Muscle layer of duodenum (tissue), 2 donors: ENCODE results near the gene IL17RC.

Experiments
- H3K27ac ChIP-seq: one replicate; pipeline ENCODE4 v1.7.0; 2013; ENCODE audit warnings: mild to moderate bottlenecking, low read length
- H3K27me3 ChIP-seq: one replicate; pipeline ENCODE4 v1.7.0; 2013; ENCODE audit warnings: low read depth, mild to moderate bottlenecking, control low read depth, low read length
- H3K36me3 ChIP-seq, 2 donors: one replicate each; pipeline ENCODE4 v1.7.0; 2013; ENCODE audit warnings: low read length in 2 of 2, control low read depth in 1 of 2, mild to moderate bottlenecking in 1 of 2; ENCODE audit not compliant: insufficient read depth in 2 of 2, control insufficient read depth in 1 of 2
- H3K4me1 ChIP-seq, 2 donors: one replicate each; pipeline ENCODE4 v1.7.0; 2013; ENCODE audit warnings: low read length in 2 of 2, mild to moderate bottlenecking in 2 of 2, control low read depth in 1 of 2, moderate library complexity in 1 of 2; ENCODE audit not compliant: insufficient read depth in 2 of 2, control insufficient read depth in 1 of 2
- H3K4me3 ChIP-seq, 2 donors: one replicate each; pipeline ENCODE4 v1.7.0; 2013; ENCODE audit warnings: low read length in 2 of 2, low read depth in 1 of 2, mild to moderate bottlenecking in 1 of 2
- H3K9me3 ChIP-seq, 2 donors: one replicate each; pipeline ENCODE4 v1.7.0; 2013; ENCODE audit warnings: low read length in 2 of 2, control low read depth in 1 of 2, mild to moderate bottlenecking in 1 of 2; ENCODE audit not compliant: control insufficient read depth in 1 of 2
- donor health status: healthy.

Gene IL17RC

DNA sequence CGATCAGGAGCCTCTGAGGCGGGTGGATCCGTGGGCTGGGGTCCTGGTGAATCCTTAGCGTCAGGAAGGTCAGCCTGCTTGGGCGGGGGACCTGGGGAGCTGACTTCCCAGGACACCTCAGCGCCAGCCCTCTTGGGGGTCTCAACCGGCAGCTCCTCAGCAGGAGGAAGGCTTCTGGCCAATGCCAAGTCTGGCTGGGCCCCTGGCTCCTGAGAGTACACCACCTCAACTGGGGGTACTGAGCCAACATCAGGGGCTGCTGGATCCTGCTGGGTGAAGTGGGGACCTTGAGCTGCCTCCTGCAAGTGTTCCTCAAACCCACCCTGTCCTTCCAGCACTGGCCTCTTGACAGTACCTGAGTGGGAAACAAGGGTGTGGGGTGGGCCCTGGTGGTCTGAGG, 32.2 kb downstream of the IL17RC start:
- Histone ChIP-seq H3K27ac (no peak overlapping the region), H3K4me3 (no peak overlapping the region), H3K9me3 (no peaks in the 10 kb centered on the region), H3K27me3 (no peaks in the 10 kb centered on the region), H3K4me1 (peaks cover 0 to 20% of the 10 kb centered on the region in 2 donors), H3K36me3 (peaks cover under 1 to 6% of the 10 kb centered on the region in 2 donors)

- Histone ChIP-seq H3K27ac (no peak overlapping the region), H3K4me1 (peaks cover 0 to 20% of the 10 kb centered on the region in 2 donors), H3K27me3 (no peaks in the 10 kb centered on the region), H3K9me3 (no peaks in the 10 kb centered on the region), H3K36me3 (peaks cover 0 to 4% of the 10 kb centered on the region in 2 donors), H3K4me3 (no peak overlapping the region)
Measured at GRCh38 chr3:9949626-9950025, 32.7 kb downstream of the IL17RC start.

DNA sequence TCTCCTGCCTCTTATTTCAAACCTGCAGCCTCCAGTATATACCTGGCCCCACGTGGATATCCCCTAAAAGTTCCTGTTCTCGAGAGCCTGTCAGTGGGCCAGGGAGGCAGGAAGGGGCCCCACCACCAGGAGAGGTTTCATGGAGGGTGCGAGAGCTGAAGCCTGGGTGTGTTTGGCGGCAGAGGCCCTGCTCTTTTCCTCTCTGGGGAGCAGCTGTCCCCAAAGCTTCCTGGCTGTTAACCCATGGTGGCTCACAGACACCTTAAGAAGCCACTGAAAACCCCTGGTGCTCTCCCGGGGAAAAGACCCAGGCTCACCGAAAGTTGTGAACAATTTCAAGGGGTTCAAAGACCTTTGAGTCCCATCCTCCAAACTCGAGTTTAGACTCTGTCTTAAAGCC, 34.2 kb downstream of the IL17RC start:
- peaks cover 0 to 28% of the 10 kb centered on the region in 2 donors for H3K4me1 ChIP-seq
- no peaks in the 10 kb centered on the region for H3K9me3 ChIP-seq
- peaks cover 0 to 4% of the 10 kb centered on the region in 2 donors for H3K36me3 ChIP-seq
- no peak overlapping the region for H3K27ac ChIP-seq
- H3K4me3 ChIP-seq, result no peak overlapping the region
- no peaks in the 10 kb centered on the region for H3K27me3 ChIP-seq

GRCh38 chr3:9951598-9951961, 34.7 kb downstream of the IL17RC start:
- H3K9me3 ChIP-seq, result no peaks in the 10 kb centered on the region
- no peaks in the 10 kb centered on the region for H3K27me3 ChIP-seq
- peak overlapping the region; percentile 42 to 74 for H3K4me3 ChIP-seq
- peaks cover 0 to 4% of the 10 kb centered on the region in 2 donors for H3K36me3 ChIP-seq
- no peak overlapping the region for H3K27ac ChIP-seq
- H3K4me1 ChIP-seq, result peaks cover 0 to 28% of the 10 kb centered on the region in 2 donors

DNA sequence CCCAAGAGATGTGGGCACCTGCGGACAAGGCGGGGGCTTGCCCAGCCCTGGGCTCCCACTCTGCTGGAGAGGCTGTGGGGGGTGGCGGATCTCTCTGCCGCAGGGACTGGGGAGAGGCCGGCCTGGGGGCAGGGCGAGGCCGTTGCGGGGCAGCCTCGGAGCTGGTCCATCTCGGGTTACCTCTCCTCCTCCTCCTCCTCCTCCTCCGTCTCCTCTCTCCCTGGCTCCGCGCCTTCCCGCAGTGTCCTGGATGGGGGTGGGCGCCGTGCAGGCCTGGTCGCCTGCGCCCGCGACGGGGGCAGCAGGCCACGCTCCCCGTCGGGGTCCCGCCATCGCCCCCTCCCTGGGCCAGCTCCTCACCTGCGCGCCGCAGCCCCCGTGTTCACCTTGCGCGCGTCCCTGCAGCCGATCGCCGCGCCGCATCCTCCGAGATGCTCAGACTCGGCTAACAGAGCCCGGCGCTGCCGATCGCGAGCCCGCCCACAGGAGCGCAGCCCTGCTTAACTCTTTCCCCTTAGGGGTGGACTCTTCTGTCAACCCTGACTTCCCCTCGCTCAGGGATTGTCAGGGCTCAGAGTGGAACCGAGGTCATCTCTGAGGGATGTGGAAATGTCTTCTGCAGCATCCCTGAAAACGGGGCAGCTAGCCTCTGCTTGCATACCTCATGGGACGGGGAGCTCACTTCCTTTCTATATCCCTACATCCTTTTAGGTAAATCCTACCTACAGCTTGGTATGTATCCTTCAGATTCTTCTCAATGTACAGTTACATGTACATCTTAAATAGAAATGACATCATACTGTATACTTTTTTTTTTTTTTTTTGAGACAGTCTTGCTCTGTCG, 35.3 kb downstream of the IL17RC start, which contains the start of gene PRRT3:
PRRT3 (minus strand) TSS at position 447 of the 844 bp plus-strand sequence. CDS start 2,293 bp downstream, outside the sequence.
- Histone ChIP-seq H3K27me3 (no peaks in the 10 kb centered on the region), H3K4me1 (peaks cover 0 to 28% of the 10 kb centered on the region in 2 donors), H3K9me3 (no peaks in the 10 kb centered on the region), H3K27ac (no peak within 1 kb of the TSS), H3K36me3 (peaks cover 0 to 4% of the 10 kb centered on the region in 2 donors), H3K4me3 (peak within 1 kb of the TSS; percentile 42 to 74)

- peaks cover 0 to 24% of the 10 kb centered on the region in 2 donors for H3K4me1 ChIP-seq
- H3K9me3 ChIP-seq, result no peaks in the 10 kb centered on the region
- no peaks in the 10 kb centered on the region for H3K36me3 ChIP-seq
- no peaks in the 10 kb centered on the region for H3K27me3 ChIP-seq
- H3K4me3 ChIP-seq, result no peak overlapping the region
- H3K27ac ChIP-seq, result no peak overlapping the region
Measured at GRCh38 chr3:9955067-9955502, 38.2 kb downstream of the IL17RC start.

- Histone ChIP-seq H3K27ac (peak overlapping the region; percentile 16), H3K4me3 (no peak overlapping the region)
Measured at GRCh38 chr3:9955611-9956352, 38.9 kb downstream of the IL17RC start.

DNA sequence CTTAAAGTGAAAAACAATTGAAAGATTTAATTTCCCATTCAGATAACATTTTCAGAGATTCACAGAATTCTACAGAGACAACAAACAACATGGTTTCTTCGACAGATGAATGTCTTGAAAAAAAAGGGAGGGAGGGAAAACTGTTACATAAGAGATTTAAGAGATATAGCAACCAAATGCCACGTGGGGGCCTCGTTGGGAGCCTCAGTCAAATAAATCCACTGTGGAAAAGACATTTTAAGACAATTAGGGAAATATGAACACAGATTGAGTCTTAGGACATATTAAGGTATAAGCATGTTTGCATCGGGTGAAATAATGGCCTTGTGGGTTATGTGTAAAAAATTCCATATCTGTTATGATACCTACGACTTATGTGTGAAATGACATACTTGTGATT, 40.3 kb downstream of the IL17RC start:
- Histone ChIP-seq H3K36me3 (peaks cover 0 to 9% of the 10 kb centered on the region in 2 donors), H3K9me3 (no peaks in the 10 kb centered on the region)

More at GRCh38 chr3:9955611-9956352, 38.9 kb downstream of the IL17RC start:
- Histone ChIP-seq H3K9me3 (no peaks in the 10 kb centered on the region), H3K36me3 (peaks cover 0 to under 1% of the 10 kb centered on the region in 2 donors), H3K4me1 (peaks cover 0 to 24% of the 10 kb centered on the region in 2 donors), H3K27me3 (no peaks in the 10 kb centered on the region)

GRCh38 chr3:9965200-9965875, 48.4 kb downstream of the IL17RC start:
- no peak overlapping the region for H3K4me3 ChIP-seq
- H3K4me1 ChIP-seq, result no peaks in the 10 kb centered on the region
- H3K27ac ChIP-seq, result no peak overlapping the region
- peaks cover 21 to 63% of the 10 kb centered on the region in 2 donors for H3K36me3 ChIP-seq
- H3K27me3 ChIP-seq, result no peaks in the 10 kb centered on the region
- no peaks in the 10 kb centered on the region for H3K9me3 ChIP-seq

More for the DNA sequence above, 40.3 kb downstream of the IL17RC start:
- H3K4me1 ChIP-seq, result peaks cover 0 to 12% of the 10 kb centered on the region in 2 donors
- no peak overlapping the region for H3K4me3 ChIP-seq
- H3K27ac ChIP-seq, result no peak overlapping the region
- H3K27me3 ChIP-seq, result no peaks in the 10 kb centered on the region

GRCh38 chr3:9966841-9967240, 49.9 kb downstream of the IL17RC start:
- Histone ChIP-seq H3K27me3 (no peaks in the 10 kb centered on the region), H3K4me3 (no peak overlapping the region), H3K27ac (no peak overlapping the region), H3K36me3 (peaks cover 30 to 70% of the 10 kb centered on the region in 2 donors), H3K9me3 (no peaks in the 10 kb centered on the region), H3K4me1 (no peaks in the 10 kb centered on the region)

GRCh38 chr3:9969632-9970019, 52.7 kb downstream of the IL17RC start:
- H3K4me3 ChIP-seq, result no peak overlapping the region
- peaks cover 33 to 67% of the 10 kb centered on the region in 2 donors for H3K36me3 ChIP-seq
- H3K4me1 ChIP-seq, result no peaks in the 10 kb centered on the region
- no peaks in the 10 kb centered on the region for H3K27me3 ChIP-seq
- H3K27ac ChIP-seq, result no peak overlapping the region
- no peaks in the 10 kb centered on the region for H3K9me3 ChIP-seq
